Suprapubic skin (tissue), 4 donors: ENCODE measurements around the gene KIDINS220. TPM values are rescaled to one million over a fixed set of nuclear protein-coding genes. Genes with fewer than 3 reads are reported as not detected.

Experiments
- DNase-seq, 2 donors: peaks; one replicate each; pipeline ENCODE4 v3.0.0-alpha.2; 2019; ENCODE audit warnings: low spot score in 2 of 2
- H3K27ac ChIP-seq: fragments of 200-600 bp; sonication (generic); one replicate; pipeline ENCODE4 v1.5.1; 2019
- H3K27me3 ChIP-seq: fragments of 200-600 bp; sonication (generic); one replicate; pipeline ENCODE4 v1.5.1; 2019
- H3K36me3 ChIP-seq: fragments of 200-600 bp; sonication (generic); one replicate; pipeline ENCODE4 v1.5.1; 2019
- H3K4me1 ChIP-seq: fragments of 200-600 bp; sonication (generic); one replicate; pipeline ENCODE4 v1.5.1; 2019
- H3K4me3 ChIP-seq: fragments of 200-600 bp; sonication (generic); one replicate; pipeline ENCODE4 v1.5.1; 2019; ENCODE audit warnings: mild to moderate bottlenecking
- H3K9me3 ChIP-seq: fragments of 200-600 bp; sonication (generic); one replicate; pipeline ENCODE4 v1.5.1; 2019
- EP300 ChIP-seq: sonication (generic); formaldehyde crosslinking; IDR thresholded peaks from one replicate; pipeline ENCODE4 v1.6.1; 2017; ENCODE audit warnings: antibody characterized with exemption
- POLR2A ChIP-seq, 2 donors: fragments of 450-650 bp; IDR thresholded peaks; one replicate each; pipeline ENCODE4 v1.6.1; 2017; ENCODE audit warnings: antibody characterized with exemption in 2 of 2, mild to moderate bottlenecking in 2 of 2, moderate library complexity in 2 of 2
- POLR2AphosphoS5 ChIP-seq, 3 donors: sonication (generic); formaldehyde crosslinking; IDR thresholded peaks; one replicate each; pipeline ENCODE4 v1.6.1; 2017; ENCODE audit warnings: antibody characterized with exemption in 3 of 3
- WGBS: methylation state at CpG from one replicate; pipeline ENCODE4 v1.1.5; 2018; 5-methylcytosine and 5-hydroxymethylcytosine counted together
- total RNA-seq, 4 donors: library from RNA; depleted of rRNA; stranded (reverse); fragments of >200 nt; gene quantifications; one replicate each; pipeline ENCODE4 v1.1.0, GENCODE V29; 2016
- TF ChIP-seq, protein P1 (sequence below), 2 donors: fragments of 200-600 bp in 1 of 2; fragments of 450-650 bp in 1 of 2; sonication (generic) in 1 of 2; IDR thresholded peaks; one replicate each; pipeline ENCODE4 v1.5.1; 2016 to 2019; ENCODE audit warnings: antibody characterized with exemption in 2 of 2, mild to moderate bottlenecking in 1 of 2, moderate library complexity in 1 of 2

The KIDINS220 gene
- total RNA-seq, 4 donors from 2014 or later: 44.7 to 100 (median 53.5) TPM

GRCh38 chr2:8794923-8795825 is 42.2 kb downstream of the KIDINS220 start:
- Histone ChIP-seq H3K36me3 (peaks cover 84% of the 10 kb centered on the region), H3K4me3 (no peak overlapping the region), H3K27ac (no peak overlapping the region), H3K4me1 (no peaks in the 10 kb centered on the region), H3K9me3 (no peaks in the 10 kb centered on the region), H3K27me3 (no peaks in the 10 kb centered on the region)
- DNase-seq: no peak
- WGBS: 94% methylated on average over 8 of the region's 8 CpGs
- TF ChIP-seq EP300: no peak
- TF ChIP-seq POLR2A (IDR thresholded peaks at IDR 0.05): no peak
- TF ChIP-seq, protein P1, sequence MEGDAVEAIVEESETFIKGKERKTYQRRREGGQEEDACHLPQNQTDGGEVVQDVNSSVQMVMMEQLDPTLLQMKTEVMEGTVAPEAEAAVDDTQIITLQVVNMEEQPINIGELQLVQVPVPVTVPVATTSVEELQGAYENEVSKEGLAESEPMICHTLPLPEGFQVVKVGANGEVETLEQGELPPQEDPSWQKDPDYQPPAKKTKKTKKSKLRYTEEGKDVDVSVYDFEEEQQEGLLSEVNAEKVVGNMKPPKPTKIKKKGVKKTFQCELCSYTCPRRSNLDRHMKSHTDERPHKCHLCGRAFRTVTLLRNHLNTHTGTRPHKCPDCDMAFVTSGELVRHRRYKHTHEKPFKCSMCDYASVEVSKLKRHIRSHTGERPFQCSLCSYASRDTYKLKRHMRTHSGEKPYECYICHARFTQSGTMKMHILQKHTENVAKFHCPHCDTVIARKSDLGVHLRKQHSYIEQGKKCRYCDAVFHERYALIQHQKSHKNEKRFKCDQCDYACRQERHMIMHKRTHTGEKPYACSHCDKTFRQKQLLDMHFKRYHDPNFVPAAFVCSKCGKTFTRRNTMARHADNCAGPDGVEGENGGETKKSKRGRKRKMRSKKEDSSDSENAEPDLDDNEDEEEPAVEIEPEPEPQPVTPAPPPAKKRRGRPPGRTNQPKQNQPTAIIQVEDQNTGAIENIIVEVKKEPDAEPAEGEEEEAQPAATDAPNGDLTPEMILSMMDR (IDR thresholded peaks at IDR 0.05): no peak
- TF ChIP-seq POLR2AphosphoS5 (IDR thresholded peaks at IDR 0.05): no peak

DNA sequence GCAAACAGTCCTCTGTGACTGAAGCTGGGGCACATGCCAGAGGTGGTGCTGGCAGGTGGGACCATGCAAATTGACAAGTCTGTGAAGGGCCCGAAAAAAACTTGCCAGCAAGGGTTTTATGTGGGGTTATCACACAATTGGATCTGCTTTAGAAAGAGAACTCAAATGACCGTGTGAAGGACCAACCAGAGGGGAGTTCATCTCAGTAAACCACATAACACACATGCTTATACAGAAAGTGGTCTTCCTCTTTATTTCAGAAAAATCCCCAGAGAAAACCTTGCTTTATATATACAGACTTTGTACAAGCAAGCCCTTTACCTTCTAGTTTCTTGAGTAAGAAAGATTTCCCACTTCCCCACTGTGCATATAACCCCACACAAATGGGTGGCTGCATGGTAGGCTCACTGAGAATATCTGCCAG is 46.7 kb downstream of the KIDINS220 start:
- Histone ChIP-seq H3K27ac (no peak overlapping the region), H3K9me3 (no peaks in the 10 kb centered on the region), H3K36me3 (peaks cover 94% of the 10 kb centered on the region), H3K4me3 (no peak overlapping the region), H3K27me3 (no peaks in the 10 kb centered on the region), H3K4me1 (no peaks in the 10 kb centered on the region)
- TF ChIP-seq POLR2AphosphoS5 (IDR thresholded peaks at IDR 0.05) (no peak), POLR2A (IDR thresholded peaks at IDR 0.05) (no peak), EP300 (no peak)
- TF ChIP-seq, protein P1 (IDR thresholded peaks at IDR 0.05): no peak
- no peak for DNase-seq
- 86% methylated on average over 2 of the region's 2 CpGs for WGBS

- Histone ChIP-seq H3K36me3 (peaks cover 68% of the 10 kb centered on the region), H3K27me3 (no peaks in the 10 kb centered on the region), H3K4me1 (no peaks in the 10 kb centered on the region), H3K9me3 (no peaks in the 10 kb centered on the region), H3K4me3 (no peak overlapping the region), H3K27ac (no peak overlapping the region)
- no peak for DNase-seq
- TF ChIP-seq POLR2AphosphoS5 (IDR thresholded peaks at IDR 0.05): no peak
- TF ChIP-seq POLR2A (IDR thresholded peaks at IDR 0.05): no peak
- TF ChIP-seq EP300: no peak
- TF ChIP-seq, protein P1 (IDR thresholded peaks at IDR 0.05): no peak
- 74% methylated on average over 5 of the region's 5 CpGs for WGBS
Observed at GRCh38 chr2:8786463-8786862, 51.0 kb downstream of the KIDINS220 start.

GRCh38 chr2:8779795-8780671 is 57.4 kb downstream of the KIDINS220 start:
- DNase-seq: no peak
- WGBS: 92% methylated on average over 4 of the region's 4 CpGs
- H3K36me3 ChIP-seq: peaks cover 51% of the 10 kb centered on the region
- H3K9me3 ChIP-seq: no peaks in the 10 kb centered on the region
- H3K4me3 ChIP-seq: no peak overlapping the region
- TF ChIP-seq POLR2A (IDR thresholded peaks at IDR 0.05) (no peak), EP300 (no peak), POLR2AphosphoS5 (IDR thresholded peaks at IDR 0.05) (no peak)
- TF ChIP-seq, protein P1 (IDR thresholded peaks at IDR 0.05): no peak
- no peaks in the 10 kb centered on the region for H3K4me1 ChIP-seq
- H3K27ac ChIP-seq: no peak overlapping the region
- H3K27me3 ChIP-seq: no peaks in the 10 kb centered on the region

GRCh38 chr2:8774371-8774770 is 63.0 kb downstream of the KIDINS220 start:
- no peaks in the 10 kb centered on the region for H3K27me3 ChIP-seq
- H3K27ac ChIP-seq: no peak overlapping the region
- H3K4me1 ChIP-seq: no peaks in the 10 kb centered on the region
- no peak overlapping the region for H3K4me3 ChIP-seq
- 96% methylated on average over 2 of the region's 2 CpGs for WGBS
- no peak for TF ChIP-seq POLR2AphosphoS5 (IDR thresholded peaks at IDR 0.05)
- TF ChIP-seq POLR2A (IDR thresholded peaks at IDR 0.05): no peak
- TF ChIP-seq, protein P1 (IDR thresholded peaks at IDR 0.05): no peak
- TF ChIP-seq EP300: no peak
- H3K36me3 ChIP-seq: peaks cover 67% of the 10 kb centered on the region
- no peak for DNase-seq
- no peaks in the 10 kb centered on the region for H3K9me3 ChIP-seq
